Memory B cell (primary cell): ENCODE measurements around the gene TM4SF4.
"Not testable (repeated sequence)": the region's sequence is repeated elsewhere in the genome, so short reads cannot be mapped to it uniquely, and the experiment has no call there.

Experiments used
- ATAC-seq: fragments of 150-1000 bp; cut with Tn5 transposase; 2 replicates; pipeline ENCODE4 v1.10.0; 2021; ENCODE audit warnings: low read depth, mild to moderate bottlenecking, moderate library complexity
- DNase-seq, 2 donors: peaks; one replicate each; pipeline ENCODE4 v3.0.0; 2022; ENCODE audit warnings: low spot score in 2 of 2
- H3K27ac Mint-ChIP-seq: one replicate; pipeline ENCODE4 v1.8.0; 2022; ENCODE audit warnings: mild to moderate bottlenecking, moderate library complexity, mixed read lengths
- H3K27me3 Mint-ChIP-seq: one replicate; pipeline ENCODE4 v1.8.0; 2022; ENCODE audit warnings: mixed read lengths
- H3K36me3 Mint-ChIP-seq: one replicate; pipeline ENCODE4 v1.8.0; 2022; ENCODE audit warnings: mild to moderate bottlenecking, mixed read lengths
- H3K4me1 Mint-ChIP-seq: one replicate; pipeline ENCODE4 v1.8.0; 2022; ENCODE audit warnings: mixed read lengths
- H3K4me3 Mint-ChIP-seq: one replicate; pipeline ENCODE4 v1.8.0; 2022; ENCODE audit warnings: mild to moderate bottlenecking, moderate library complexity, mixed read lengths
- H3K9me3 Mint-ChIP-seq: one replicate; pipeline ENCODE4 v1.8.0; 2022; ENCODE audit warnings: mixed read lengths

TM4SF4 gene

GRCh38 chr3:149444867-149445266, 29.6 kb upstream of the TM4SF4 start:
- H3K36me3 Mint-ChIP-seq, DNase-seq, H3K4me1 Mint-ChIP-seq, ATAC-seq, H3K4me3 Mint-ChIP-seq, H3K27ac Mint-ChIP-seq, H3K9me3 Mint-ChIP-seq, H3K27me3 Mint-ChIP-seq: not testable (repeated sequence)

- ATAC-seq: peak; percentile 32
- no peak overlapping the region for H3K27ac Mint-ChIP-seq
- no peak for DNase-seq
- peaks cover 9% of the 10 kb centered on the region for H3K9me3 Mint-ChIP-seq
- no peaks in the 10 kb centered on the region for H3K27me3 Mint-ChIP-seq
- H3K4me3 Mint-ChIP-seq: no peak overlapping the region
- H3K36me3 Mint-ChIP-seq: peaks cover 3% of the 10 kb centered on the region
- H3K4me1 Mint-ChIP-seq: peaks cover 6% of the 10 kb centered on the region
These were observed 26.1 kb upstream of the TM4SF4 start for GRCh38 chr3:149448331-149448831.

DNA sequence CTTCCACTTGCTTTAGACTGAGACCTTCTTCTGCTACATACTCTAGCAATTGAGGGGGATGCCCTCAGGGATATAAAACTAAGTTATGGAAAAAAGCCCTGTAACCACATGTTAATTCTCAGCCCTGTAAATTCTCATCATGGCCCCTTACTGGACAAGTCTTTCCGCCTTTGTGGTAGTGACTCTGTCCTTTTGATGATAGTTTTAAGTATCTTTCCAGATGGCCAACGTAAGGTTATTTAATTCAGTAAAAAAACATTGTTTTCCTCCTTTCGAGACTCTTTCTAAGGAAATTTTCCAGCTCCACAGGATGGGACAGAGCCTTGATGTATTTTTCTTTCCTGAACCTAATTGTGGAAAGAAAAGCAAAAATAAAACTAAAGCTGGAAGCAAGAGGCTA, 25.3 kb upstream of the TM4SF4 start:
- H3K4me3 Mint-ChIP-seq: no peak overlapping the region
- H3K9me3 Mint-ChIP-seq: peaks cover 9% of the 10 kb centered on the region
- no peak overlapping the region for H3K27ac Mint-ChIP-seq
- ATAC-seq (no peak), DNase-seq (no peak)
- no peaks in the 10 kb centered on the region for H3K27me3 Mint-ChIP-seq
- peaks cover 6% of the 10 kb centered on the region for H3K4me1 Mint-ChIP-seq
- H3K36me3 Mint-ChIP-seq: peaks cover 3% of the 10 kb centered on the region

GRCh38 chr3:149449799-149450198, 24.7 kb upstream of the TM4SF4 start:
- H3K9me3 Mint-ChIP-seq: peaks cover 9% of the 10 kb centered on the region
- H3K36me3 Mint-ChIP-seq: peaks cover 3% of the 10 kb centered on the region
- H3K4me3 Mint-ChIP-seq: no peak overlapping the region
- no peak overlapping the region for H3K27ac Mint-ChIP-seq
- H3K4me1 Mint-ChIP-seq: peaks cover 6% of the 10 kb centered on the region
- no peak for DNase-seq
- H3K27me3 Mint-ChIP-seq: peaks cover 1% of the 10 kb centered on the region
- no peak for ATAC-seq

DNA sequence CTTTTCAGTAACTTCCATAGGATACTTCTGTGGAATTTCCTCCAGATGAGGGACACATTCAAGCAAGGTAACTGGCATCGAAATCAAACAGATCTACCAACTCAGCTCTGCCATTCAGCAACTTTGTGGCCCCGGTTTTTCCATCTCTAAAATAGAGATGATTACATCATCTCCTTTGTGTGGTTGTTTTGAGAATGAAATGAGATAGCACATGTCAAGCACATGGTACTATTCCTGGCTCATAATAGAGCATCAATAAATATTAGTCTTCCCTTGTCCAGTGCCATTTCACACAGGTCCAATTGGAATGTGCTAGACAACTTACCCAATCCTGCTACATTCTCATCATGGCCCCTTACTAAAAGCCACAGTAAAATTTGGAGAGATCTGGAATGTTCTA, 24.2 kb upstream of the TM4SF4 start:
- ATAC-seq (no peak), DNase-seq (no peak)
- Mint-ChIP-seq H3K36me3 (peaks cover 3% of the 10 kb centered on the region), H3K27me3 (peaks cover 3% of the 10 kb centered on the region), H3K9me3 (peaks cover 9% of the 10 kb centered on the region), H3K4me1 (peaks cover 6% of the 10 kb centered on the region), H3K27ac (no peak overlapping the region), H3K4me3 (no peak overlapping the region)

GRCh38 chr3:149452036-149452435, 22.5 kb upstream of the TM4SF4 start:
- peaks cover 6% of the 10 kb centered on the region for H3K27me3 Mint-ChIP-seq
- H3K9me3 Mint-ChIP-seq: peaks cover 9% of the 10 kb centered on the region
- H3K27ac Mint-ChIP-seq: no peak overlapping the region
- H3K4me1 Mint-ChIP-seq: peaks cover 6% of the 10 kb centered on the region
- no peak for DNase-seq
- no peak for ATAC-seq
- no peak overlapping the region for H3K4me3 Mint-ChIP-seq
- peaks cover 3% of the 10 kb centered on the region for H3K36me3 Mint-ChIP-seq

DNA sequence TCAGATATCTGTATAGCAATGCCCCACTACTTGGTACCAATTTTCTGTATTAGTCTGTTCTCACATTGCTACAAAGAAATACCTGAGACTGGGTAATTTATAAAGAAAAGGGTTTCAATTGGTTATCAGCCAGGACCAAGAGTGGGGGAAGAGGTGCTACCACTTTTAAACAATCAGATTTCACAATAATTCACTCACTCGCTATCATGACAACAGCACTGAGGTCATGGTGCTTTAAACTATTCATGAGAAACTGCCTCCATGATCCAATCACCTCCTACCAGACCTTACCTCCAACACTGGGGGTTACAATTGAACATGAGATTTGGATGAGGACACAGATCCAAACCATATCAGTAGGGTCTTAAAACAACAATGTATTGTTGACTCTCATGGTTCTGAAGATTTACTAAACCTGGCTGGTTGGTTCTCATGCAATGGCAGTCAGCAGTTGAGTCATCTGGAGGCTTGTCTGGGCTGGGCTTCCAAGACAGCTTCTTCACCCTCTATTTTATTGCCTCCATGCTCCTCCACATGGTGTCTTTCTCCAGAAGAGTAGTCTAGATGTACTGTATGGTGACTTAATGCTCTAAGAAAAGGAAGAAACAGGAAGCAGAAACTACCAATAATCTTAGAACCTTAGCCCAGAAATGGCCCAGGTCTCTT, 21.2 kb upstream of the TM4SF4 start:
- Mint-ChIP-seq H3K9me3 (peaks cover 11% of the 10 kb centered on the region), H3K27ac (no peak overlapping the region), H3K36me3 (peaks cover 3% of the 10 kb centered on the region), H3K27me3 (peaks cover 7% of the 10 kb centered on the region), H3K4me1 (peaks cover 2% of the 10 kb centered on the region), H3K4me3 (no peak overlapping the region)
- no peak for ATAC-seq
- no peak for DNase-seq

DNA sequence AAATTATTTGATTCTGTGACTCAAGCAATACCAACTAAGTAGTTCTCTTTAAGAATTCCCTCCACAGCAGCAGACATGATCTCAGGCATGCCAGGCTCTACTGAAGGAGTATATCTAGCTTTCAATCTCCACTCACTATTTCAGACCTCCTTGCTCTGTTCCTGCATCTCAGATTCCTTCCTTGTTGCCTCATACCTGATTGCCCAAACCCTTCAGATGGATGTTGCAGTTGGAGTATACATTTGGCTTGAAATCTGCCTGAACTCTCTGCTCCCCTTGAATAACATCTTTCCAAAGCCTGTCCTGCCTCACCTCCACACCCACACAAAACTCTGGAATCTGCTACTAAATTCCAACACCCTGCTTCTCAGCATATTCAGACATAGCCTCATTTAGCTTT, 19.8 kb upstream of the TM4SF4 start:
- H3K27ac Mint-ChIP-seq: no peak overlapping the region
- H3K36me3 Mint-ChIP-seq: peaks cover 3% of the 10 kb centered on the region
- peaks cover 11% of the 10 kb centered on the region for H3K9me3 Mint-ChIP-seq
- H3K27me3 Mint-ChIP-seq: peaks cover 7% of the 10 kb centered on the region
- DNase-seq (no peak), ATAC-seq (no peak)
- no peaks in the 10 kb centered on the region for H3K4me1 Mint-ChIP-seq
- no peak overlapping the region for H3K4me3 Mint-ChIP-seq

DNA sequence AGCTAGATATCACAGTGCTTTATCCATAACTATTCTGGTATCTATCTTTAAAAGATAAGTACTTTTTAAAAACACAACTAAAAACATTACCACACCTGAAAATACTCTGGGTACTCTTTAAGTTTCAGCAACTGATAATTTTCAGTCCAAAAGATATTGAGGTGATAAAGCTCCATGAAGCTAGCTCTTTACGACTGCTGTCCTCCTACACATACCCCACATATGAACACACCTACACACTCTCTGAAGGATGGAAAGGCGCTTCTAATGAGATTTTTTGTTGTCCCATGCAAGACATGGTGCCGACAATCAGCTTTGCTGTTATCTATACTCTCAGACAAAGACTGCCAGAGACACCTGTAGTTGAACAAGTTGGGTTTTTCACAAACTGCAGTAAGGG, 19.1 kb upstream of the TM4SF4 start:
- Mint-ChIP-seq H3K9me3 (peaks cover 11% of the 10 kb centered on the region), H3K36me3 (peaks cover 3% of the 10 kb centered on the region), H3K4me1 (no peaks in the 10 kb centered on the region), H3K4me3 (no peak overlapping the region), H3K27me3 (peaks cover 7% of the 10 kb centered on the region), H3K27ac (no peak overlapping the region)
- no peak for DNase-seq
- ATAC-seq: no peak

- Mint-ChIP-seq H3K4me3 (no peak overlapping the region), H3K4me1 (no peaks in the 10 kb centered on the region), H3K9me3 (peaks cover 11% of the 10 kb centered on the region), H3K36me3 (peaks cover 3% of the 10 kb centered on the region), H3K27me3 (peaks cover 7% of the 10 kb centered on the region), H3K27ac (no peak overlapping the region)
- ATAC-seq (no peak), DNase-seq (no peak)
These were observed 18.5 kb upstream of the TM4SF4 start for GRCh38 chr3:149455989-149456388.

GRCh38 chr3:149459491-149460059, 14.9 kb upstream of the TM4SF4 start:
- Mint-ChIP-seq H3K4me3 (no peak overlapping the region), H3K27me3 (peaks cover 9% of the 10 kb centered on the region), H3K9me3 (peaks cover 2% of the 10 kb centered on the region), H3K4me1 (no peaks in the 10 kb centered on the region), H3K36me3 (no peaks in the 10 kb centered on the region), H3K27ac (no peak overlapping the region)
- DNase-seq: no peak
- no peak for ATAC-seq

- Mint-ChIP-seq H3K4me3 (no peak overlapping the region), H3K27ac (no peak overlapping the region), H3K4me1 (no peaks in the 10 kb centered on the region), H3K27me3 (peaks cover 7% of the 10 kb centered on the region), H3K36me3 (no peaks in the 10 kb centered on the region), H3K9me3 (peaks cover 2% of the 10 kb centered on the region)
- DNase-seq: no peak
- no peak for ATAC-seq
These were observed 14.4 kb upstream of the TM4SF4 start for GRCh38 chr3:149460117-149460516.

DNA sequence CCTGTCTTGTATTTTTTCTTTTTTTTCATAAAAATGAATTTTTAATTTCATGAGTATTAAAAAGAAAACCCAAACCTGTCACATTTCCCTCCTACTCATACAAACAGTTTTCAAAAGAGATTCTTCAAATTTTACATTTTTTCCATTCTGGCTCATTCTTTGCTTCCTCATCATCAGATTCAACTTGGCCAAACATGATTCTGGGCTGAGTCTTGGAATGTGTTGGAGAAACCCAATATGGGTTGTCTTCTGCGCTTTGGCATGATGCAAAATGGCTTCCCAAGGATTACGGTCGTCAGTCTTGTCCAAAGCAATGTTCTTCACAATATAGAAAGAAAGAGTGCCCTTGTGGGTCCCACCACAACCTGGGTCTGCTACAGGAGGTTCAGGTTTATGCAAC, 12.4 kb upstream of the TM4SF4 start:
- H3K9me3 Mint-ChIP-seq: peaks cover 2% of the 10 kb centered on the region
- H3K36me3 Mint-ChIP-seq: no peaks in the 10 kb centered on the region

GRCh38 chr3:149462581-149463011, 11.9 kb upstream of the TM4SF4 start:
- ATAC-seq (no peak), DNase-seq (no peak)
- no peaks in the 10 kb centered on the region for H3K36me3 Mint-ChIP-seq
- H3K4me3 Mint-ChIP-seq: no peak overlapping the region
- peaks cover 2% of the 10 kb centered on the region for H3K9me3 Mint-ChIP-seq
- no peaks in the 10 kb centered on the region for H3K4me1 Mint-ChIP-seq
- no peak overlapping the region for H3K27ac Mint-ChIP-seq
- peaks cover 4% of the 10 kb centered on the region for H3K27me3 Mint-ChIP-seq

More for the DNA sequence above, 12.4 kb upstream of the TM4SF4 start:
- ATAC-seq: no peak
- Mint-ChIP-seq H3K27ac (no peak overlapping the region), H3K27me3 (peaks cover 4% of the 10 kb centered on the region), H3K4me1 (no peaks in the 10 kb centered on the region), H3K4me3 (no peak overlapping the region)
- DNase-seq: no peak

DNA sequence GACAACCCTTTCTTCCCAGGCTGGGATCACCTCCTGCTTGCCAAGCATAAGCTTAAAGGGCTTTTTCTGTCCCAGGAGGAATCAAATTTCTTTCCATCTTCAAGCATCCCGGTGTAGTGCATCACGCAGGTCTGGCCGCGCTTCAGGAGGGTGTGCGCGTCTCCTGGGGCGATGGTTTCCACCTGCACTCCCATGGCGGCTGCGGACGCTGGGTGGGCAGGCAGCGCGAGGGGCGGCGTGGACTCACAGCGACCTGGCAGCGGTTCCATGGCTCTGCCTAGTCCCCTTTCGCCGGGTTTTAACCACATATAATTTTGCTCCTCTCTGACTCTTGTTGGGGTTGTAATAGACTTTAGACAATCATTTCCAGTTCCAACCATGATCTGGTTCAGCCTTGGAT, 10.6 kb upstream of the TM4SF4 start:
- Mint-ChIP-seq H3K4me1 (peaks cover 3% of the 10 kb centered on the region), H3K4me3 (no peak overlapping the region), H3K27ac (no peak overlapping the region), H3K36me3 (no peaks in the 10 kb centered on the region), H3K27me3 (peaks cover 2% of the 10 kb centered on the region), H3K9me3 (no peaks in the 10 kb centered on the region)
- no peak for ATAC-seq
- DNase-seq: no peak
